ENCODE data around the gene ELAVL1.
"Not testable (repeated sequence)": the region's sequence is repeated elsewhere in the genome, so short reads cannot be mapped to it uniquely, and the experiment has no call there.

Gene ELAVL1

DNA sequence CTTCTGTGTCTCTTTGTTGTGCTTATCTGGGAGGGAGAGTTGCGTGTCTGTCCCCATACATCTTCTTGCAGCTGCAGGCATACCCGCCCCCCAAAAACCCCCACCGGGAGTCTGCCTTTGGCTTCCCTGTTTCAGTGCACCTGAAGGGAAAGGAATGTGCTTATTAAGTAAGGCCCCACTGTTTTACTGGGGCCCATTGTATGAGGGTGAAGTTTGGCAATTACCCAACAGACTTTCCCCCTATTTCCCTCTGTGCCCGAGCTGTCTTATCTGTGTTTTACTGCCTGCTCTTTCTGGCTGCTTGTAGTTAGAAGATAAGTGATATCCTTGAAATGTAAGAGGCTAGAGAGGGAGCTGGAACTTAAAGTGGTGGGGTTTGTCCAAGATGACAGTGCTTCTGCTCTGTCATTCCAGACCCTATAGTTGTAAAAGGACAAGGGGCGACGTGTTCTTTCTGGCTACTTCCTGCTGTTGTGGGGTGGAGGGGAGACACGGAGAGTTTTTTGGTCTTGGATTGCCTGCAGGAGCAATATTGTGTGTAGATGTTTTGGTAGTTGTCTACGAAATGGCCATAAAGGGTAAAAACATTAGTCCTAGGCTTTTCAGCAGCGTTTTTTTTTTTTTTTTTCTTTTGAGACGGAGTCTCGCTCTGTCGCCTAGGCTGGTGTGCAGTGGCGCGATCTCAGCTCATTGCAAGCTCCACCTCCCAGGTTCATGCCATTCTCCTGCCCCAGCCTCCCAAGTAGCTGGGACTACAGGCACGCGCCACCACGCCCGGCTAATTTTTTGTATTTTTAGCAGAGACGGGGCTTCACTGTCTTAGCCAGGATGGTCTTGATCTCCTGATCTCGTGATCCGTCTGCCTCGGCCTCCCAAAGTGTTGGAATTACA lies 28.1 kb upstream of the ELAVL1 start:
- H3K4me1 Mint-ChIP-seq (ENCODE audit: low read depth); H3K36me3 Mint-ChIP-seq (ENCODE audit: low read depth); DNase-seq; H3K27ac Mint-ChIP-seq; H3K9me3 Mint-ChIP-seq; H3K27me3 Mint-ChIP-seq; H3K4me3 Mint-ChIP-seq: not testable (repeated sequence)

DNA sequence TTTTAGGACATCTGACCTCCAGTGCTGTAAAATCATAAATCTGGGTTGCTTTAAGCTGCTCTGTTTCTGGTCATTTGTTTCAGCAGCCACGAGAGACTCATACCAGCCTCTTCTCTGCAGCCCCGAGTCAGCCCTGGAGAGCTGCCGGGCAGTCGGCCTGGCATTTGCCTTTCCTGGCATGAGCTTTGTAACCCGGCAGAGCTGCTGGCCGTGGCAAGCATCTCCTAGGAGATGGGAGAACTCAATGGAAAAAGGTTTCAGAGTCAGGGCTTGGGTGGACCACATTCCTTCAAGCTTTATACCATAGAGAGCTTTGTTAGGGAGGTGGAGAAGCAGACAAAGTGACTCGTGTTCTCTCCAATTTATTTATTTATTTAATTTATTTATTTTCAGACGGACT lies 25.5 kb upstream of the ELAVL1 start:
- DNase-seq, result no peak
- H3K4me3 Mint-ChIP-seq, result no peak overlapping the region
- no peaks in the 10 kb centered on the region for H3K9me3 Mint-ChIP-seq
- no peak overlapping the region for H3K27ac Mint-ChIP-seq
- H3K27me3 Mint-ChIP-seq, result no peaks in the 10 kb centered on the region
- H3K36me3 Mint-ChIP-seq (ENCODE audit: low read depth), result no peaks in the 10 kb centered on the region
- no peaks in the 10 kb centered on the region for H3K4me1 Mint-ChIP-seq (ENCODE audit: low read depth)

DNA sequence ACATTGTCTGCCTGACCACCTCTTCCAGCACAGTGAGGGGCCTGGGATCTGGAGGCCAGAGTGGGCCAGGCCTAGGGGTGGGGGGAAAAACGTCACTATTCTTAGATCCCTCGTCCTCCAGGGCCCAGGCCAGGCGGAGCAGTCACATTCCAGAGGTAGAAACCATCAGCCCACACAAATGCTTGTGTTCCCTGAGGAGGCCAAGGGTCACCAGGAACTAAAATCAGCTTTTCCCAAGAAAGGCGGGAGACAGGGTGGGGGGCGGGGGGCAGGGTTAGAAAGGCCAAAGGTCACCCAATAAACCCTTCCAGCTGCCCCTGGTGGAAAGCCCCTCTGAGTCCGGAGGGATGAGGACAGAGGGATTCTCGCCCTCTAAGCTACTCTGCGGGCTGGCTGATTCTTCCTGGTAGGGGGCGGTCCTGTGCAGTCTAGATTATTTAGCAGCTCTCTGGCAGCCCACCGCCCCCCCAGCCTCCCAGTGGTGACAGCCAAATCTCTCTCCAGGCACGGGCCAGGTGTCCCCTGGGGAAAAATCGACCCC lies 23.6 kb upstream of the ELAVL1 start:
- Mint-ChIP-seq H3K4me1 (ENCODE audit: low read depth) (no peaks in the 10 kb centered on the region), H3K9me3 (no peaks in the 10 kb centered on the region), H3K36me3 (ENCODE audit: low read depth) (no peaks in the 10 kb centered on the region), H3K27me3 (no peaks in the 10 kb centered on the region), H3K4me3 (no peak overlapping the region), H3K27ac (no peak overlapping the region)
- DNase-seq, result no peak

- DNase-seq, result no peak
- H3K9me3 Mint-ChIP-seq, result no peaks in the 10 kb centered on the region
- H3K36me3 Mint-ChIP-seq (ENCODE audit: low read depth), result no peaks in the 10 kb centered on the region
- no peak overlapping the region for H3K27ac Mint-ChIP-seq
- no peaks in the 10 kb centered on the region for H3K4me1 Mint-ChIP-seq (ENCODE audit: low read depth)
- H3K27me3 Mint-ChIP-seq, result no peaks in the 10 kb centered on the region
- no peak overlapping the region for H3K4me3 Mint-ChIP-seq
Observed at GRCh38 chr19:8025316-8025715, 19.9 kb upstream of the ELAVL1 start.

- not testable (repeated sequence) for H3K27ac Mint-ChIP-seq; DNase-seq; H3K27me3 Mint-ChIP-seq; H3K36me3 Mint-ChIP-seq (ENCODE audit: low read depth); H3K4me3 Mint-ChIP-seq; H3K9me3 Mint-ChIP-seq; H3K4me1 Mint-ChIP-seq (ENCODE audit: low read depth)
Observed at GRCh38 chr19:8024256-8024655, 18.8 kb upstream of the ELAVL1 start.

DNA sequence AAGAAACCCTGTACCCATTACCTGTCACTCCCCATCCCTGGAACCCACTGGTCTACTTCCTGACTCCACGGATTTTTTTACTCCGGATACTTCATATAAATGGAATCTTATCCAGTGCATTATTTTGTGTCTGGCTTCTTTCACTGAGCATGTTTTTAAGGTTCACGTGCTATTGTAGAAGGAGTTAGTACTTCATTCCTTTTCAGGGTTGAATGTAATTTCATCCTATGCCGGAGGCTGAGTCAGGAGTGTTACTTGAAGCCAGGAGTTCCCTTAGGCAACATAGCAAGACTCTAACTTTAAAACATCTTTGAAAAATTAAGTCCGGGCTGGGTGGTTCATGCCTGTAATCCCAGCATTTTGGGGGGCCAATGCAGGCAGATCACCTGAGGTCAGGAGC lies 17.9 kb upstream of the ELAVL1 start:
- no peak overlapping the region for H3K27ac Mint-ChIP-seq
- H3K36me3 Mint-ChIP-seq (ENCODE audit: low read depth), result no peaks in the 10 kb centered on the region
- H3K4me1 Mint-ChIP-seq (ENCODE audit: low read depth), result no peaks in the 10 kb centered on the region
- no peak for DNase-seq
- no peaks in the 10 kb centered on the region for H3K9me3 Mint-ChIP-seq
- H3K27me3 Mint-ChIP-seq, result no peaks in the 10 kb centered on the region
- H3K4me3 Mint-ChIP-seq, result no peak overlapping the region

DNA sequence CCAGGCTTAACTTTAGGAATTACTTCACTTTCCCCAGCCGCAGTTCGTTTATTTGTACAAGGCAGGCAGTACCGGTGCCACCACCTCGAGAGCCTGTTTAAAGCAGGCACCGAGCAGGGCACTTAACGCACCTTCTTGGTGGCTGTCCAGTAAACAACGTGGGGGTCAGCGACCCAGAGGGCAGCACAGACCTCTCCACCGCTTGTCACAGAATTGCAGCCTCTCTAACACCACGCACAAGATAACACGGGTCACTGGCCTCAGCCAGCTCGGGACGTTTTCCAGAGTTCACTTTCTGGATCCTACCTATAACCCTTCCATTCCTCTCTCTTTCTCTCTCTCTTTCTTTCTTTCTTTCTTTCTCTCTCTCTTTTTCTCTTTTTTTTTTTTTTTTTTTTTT lies 16.8 kb upstream of the ELAVL1 start:
- no peak for DNase-seq
- no peak overlapping the region for H3K4me3 Mint-ChIP-seq
- H3K4me1 Mint-ChIP-seq (ENCODE audit: low read depth), result peaks cover 4% of the 10 kb centered on the region
- H3K9me3 Mint-ChIP-seq, result no peaks in the 10 kb centered on the region
- peaks cover 3% of the 10 kb centered on the region for H3K36me3 Mint-ChIP-seq (ENCODE audit: low read depth)
- no peaks in the 10 kb centered on the region for H3K27me3 Mint-ChIP-seq
- H3K27ac Mint-ChIP-seq, result no peak overlapping the region

DNA sequence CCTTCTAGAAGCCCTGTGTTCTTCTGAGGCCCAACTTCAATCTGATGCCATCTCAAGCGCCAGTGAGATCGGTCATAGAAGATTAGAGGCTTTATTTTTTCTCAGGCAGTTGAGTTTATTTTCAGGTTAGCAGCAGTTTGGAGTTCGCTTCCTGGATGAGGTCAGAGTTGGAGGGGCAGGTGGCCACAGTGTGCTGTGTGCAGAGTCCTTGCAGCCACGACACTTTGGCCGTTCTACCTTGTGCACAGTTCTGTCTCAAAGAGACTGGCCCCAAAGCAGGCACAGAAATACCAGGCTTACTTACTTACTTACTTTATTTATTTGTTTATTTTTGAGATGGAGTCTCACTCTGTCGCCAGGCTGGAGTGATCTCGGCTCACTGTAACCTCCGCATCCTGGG lies 15.9 kb upstream of the ELAVL1 start:
- no peak for DNase-seq
- Mint-ChIP-seq H3K9me3 (no peaks in the 10 kb centered on the region), H3K36me3 (ENCODE audit: low read depth) (peaks cover 4% of the 10 kb centered on the region), H3K27me3 (no peaks in the 10 kb centered on the region), H3K27ac (no peak overlapping the region), H3K4me1 (ENCODE audit: low read depth) (peaks cover 4% of the 10 kb centered on the region), H3K4me3 (no peak overlapping the region)

DNA sequence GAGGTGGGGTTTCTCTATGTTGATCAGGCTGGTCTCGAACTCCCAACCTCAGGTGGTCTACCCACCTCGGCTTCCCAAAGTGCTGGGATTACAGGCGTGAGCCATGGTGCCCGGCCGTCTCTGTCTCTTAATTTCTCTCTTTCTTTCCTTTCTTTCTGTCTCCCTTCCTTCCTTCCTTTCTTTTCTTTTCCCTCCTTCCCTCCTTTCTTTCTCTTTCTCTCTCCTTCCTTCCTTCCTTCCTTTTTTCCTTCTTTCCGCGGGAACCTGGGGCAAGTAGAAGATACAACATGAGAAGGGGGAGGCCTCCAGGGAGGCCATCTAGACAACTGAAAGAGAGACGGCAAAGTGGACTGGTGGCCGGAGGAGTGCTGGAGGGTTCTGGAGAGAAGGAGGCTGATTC lies 15.2 kb upstream of the ELAVL1 start:
- H3K27ac Mint-ChIP-seq, result no peak overlapping the region

DNA sequence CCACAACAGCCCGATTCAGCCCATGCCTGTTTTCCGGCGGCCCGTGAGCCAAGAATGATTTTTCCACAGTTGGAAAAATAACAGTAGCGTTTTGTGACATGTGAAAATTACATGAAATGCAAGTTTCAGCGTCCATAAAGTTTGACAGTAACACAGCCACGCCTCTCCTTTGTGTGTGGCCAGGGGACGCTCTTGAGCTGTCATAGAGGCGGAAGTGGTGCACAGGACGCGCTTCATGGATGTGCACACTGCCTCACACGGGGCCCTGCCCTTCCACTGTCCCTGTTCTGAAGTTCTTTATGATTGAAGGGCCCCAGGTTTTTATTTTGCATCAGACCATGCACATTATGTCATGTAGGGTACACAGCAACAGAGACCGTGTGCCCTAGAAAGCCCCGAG lies 12.4 kb upstream of the ELAVL1 start:
- H3K27ac Mint-ChIP-seq, result no peak overlapping the region
- H3K4me1 Mint-ChIP-seq (ENCODE audit: low read depth), result peaks cover 4% of the 10 kb centered on the region
- H3K36me3 Mint-ChIP-seq (ENCODE audit: low read depth), result peaks cover 12% of the 10 kb centered on the region
- H3K27me3 Mint-ChIP-seq, result no peaks in the 10 kb centered on the region
- no peaks in the 10 kb centered on the region for H3K9me3 Mint-ChIP-seq
- no peak overlapping the region for H3K4me3 Mint-ChIP-seq
- no peak for DNase-seq

More for the DNA sequence above, 15.2 kb upstream of the ELAVL1 start:
- Mint-ChIP-seq H3K4me1 (ENCODE audit: low read depth) (peaks cover 4% of the 10 kb centered on the region), H3K4me3 (no peak overlapping the region), H3K27me3 (no peaks in the 10 kb centered on the region), H3K9me3 (no peaks in the 10 kb centered on the region), H3K36me3 (ENCODE audit: low read depth) (peaks cover 5% of the 10 kb centered on the region)
- DNase-seq, result no peak

GRCh38 chr19:8004723-8005513 lies 523 bp downstream of the ELAVL1 start:
- Mint-ChIP-seq H3K27me3 (no peaks in the 10 kb centered on the region), H3K36me3 (ENCODE audit: low read depth) (peaks cover 41% of the 10 kb centered on the region), H3K4me1 (ENCODE audit: low read depth) (peaks cover 41% of the 10 kb centered on the region), H3K4me3 (peak overlapping the region; percentile 93), H3K27ac (peak overlapping the region; percentile 93), H3K9me3 (no peaks in the 10 kb centered on the region)
- DNase-seq, result peak; percentile 55

DNA sequence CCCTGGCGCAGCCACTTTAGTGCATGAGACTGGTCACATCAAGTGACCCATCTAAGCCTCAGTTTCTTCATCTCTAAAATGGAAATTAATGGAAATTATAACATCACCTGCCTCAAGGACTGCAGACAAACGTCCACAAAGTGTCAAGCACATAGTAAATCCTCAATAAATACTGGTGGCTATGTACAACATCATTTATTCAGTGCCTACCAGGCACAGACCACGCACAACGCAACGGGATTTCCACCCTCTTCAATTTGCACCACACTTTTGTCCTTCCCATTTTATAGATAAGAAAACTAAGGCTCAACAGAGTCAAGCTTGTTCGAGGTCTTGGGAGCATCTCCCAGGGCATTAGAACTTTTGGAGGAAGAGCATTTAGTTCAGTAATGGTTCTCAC lies 1.4 kb downstream of the ELAVL1 start:
- Mint-ChIP-seq H3K27me3 (no peaks in the 10 kb centered on the region), H3K9me3 (no peaks in the 10 kb centered on the region), H3K27ac (peak overlapping the region; percentile 93), H3K4me3 (peak overlapping the region; percentile 93), H3K4me1 (ENCODE audit: low read depth) (peaks cover 45% of the 10 kb centered on the region), H3K36me3 (ENCODE audit: low read depth) (peaks cover 49% of the 10 kb centered on the region)
- DNase-seq, result no peak

GRCh38 chr19:8001995-8002849 lies 3.2 kb downstream of the ELAVL1 start:
- H3K36me3 Mint-ChIP-seq (ENCODE audit: low read depth), result peaks cover 55% of the 10 kb centered on the region
- H3K4me1 Mint-ChIP-seq (ENCODE audit: low read depth), result peaks cover 56% of the 10 kb centered on the region
- H3K27ac Mint-ChIP-seq, result peak overlapping the region; percentile 88
- peak; percentile 86 for DNase-seq
- no peaks in the 10 kb centered on the region for H3K27me3 Mint-ChIP-seq
- peak overlapping the region; percentile 80 for H3K4me3 Mint-ChIP-seq
- H3K9me3 Mint-ChIP-seq, result no peaks in the 10 kb centered on the region

DNA sequence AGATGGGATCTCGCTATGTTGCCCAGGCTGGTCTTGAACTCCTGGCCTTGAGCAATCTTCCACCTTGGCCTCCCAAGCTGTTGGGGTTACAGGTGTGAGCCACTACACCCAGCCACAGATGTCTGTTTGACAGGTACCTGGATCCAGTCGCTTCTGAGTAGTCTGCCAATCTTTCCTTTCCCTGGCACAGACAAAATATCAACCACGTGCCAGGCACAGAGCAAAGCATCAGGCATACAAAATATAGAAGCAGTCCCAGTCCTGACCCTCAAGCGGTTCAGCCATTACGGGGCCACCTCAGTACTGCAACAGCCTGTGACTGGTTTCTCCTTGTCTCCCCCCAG lies 3.8 kb downstream of the ELAVL1 start:
- Mint-ChIP-seq H3K36me3 (ENCODE audit: low read depth) (peaks cover 60% of the 10 kb centered on the region), H3K4me3 (peak overlapping the region; percentile 80), H3K4me1 (ENCODE audit: low read depth) (peaks cover 61% of the 10 kb centered on the region), H3K27me3 (no peaks in the 10 kb centered on the region), H3K27ac (peak overlapping the region; percentile 88), H3K9me3 (no peaks in the 10 kb centered on the region)
- DNase-seq, result peak; percentile 36

All from activated T-cell treated with anti-CD3 and anti-CD28 coated beads, Interleukin-2, amount 50 U/mL, for 24 hours (primary cell).